ENCODE results near the gene DLL1.
A peak's percentile ranks its signal among the peaks of the same experiment; 100 is the strongest.

The DLL1 gene

DNA sequence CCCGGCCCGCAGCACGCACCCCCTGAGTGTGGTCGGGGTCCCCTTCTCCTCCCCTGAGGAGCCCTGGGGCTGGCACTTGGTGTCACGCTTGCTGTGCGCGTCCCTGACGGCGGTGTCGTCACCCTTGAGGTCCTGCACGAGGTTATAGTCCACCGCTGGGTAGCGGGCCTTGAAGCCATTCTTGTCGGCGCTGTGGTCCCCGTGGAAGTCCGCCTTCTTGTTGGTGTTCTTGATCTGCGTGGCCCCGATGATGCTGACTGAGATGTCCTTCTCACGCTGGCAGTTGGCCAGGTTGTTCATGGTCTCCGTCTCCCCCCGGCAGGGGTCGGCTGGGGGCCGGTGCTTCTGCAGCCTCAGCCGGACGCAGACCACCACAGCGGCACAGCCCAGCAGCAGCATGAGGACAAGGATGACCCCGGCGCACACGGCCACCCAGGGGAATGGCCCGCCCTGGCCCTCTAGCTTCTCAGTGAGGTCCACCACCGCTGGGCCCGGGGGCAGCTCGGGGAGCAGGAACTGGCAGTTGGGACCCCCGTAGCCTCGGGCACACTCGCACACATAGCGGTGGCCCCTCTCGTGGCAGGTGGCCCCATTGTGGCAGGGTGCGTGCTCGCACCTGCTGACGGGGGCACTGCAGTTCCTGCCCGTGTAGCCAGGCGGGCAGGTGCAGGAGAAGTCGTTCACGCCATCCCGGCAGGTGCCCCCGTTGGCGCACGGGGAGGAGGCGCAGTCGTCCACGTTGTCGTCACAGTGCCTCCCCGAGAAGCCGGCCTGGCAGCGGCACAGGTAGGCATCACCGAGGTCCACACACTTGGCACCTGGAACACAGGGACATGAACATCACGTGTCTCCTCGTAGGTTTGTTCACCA is 7.4 kb downstream of the DLL1 start:
- Histone ChIP-seq H4K91ac (ENCODE audit: low read depth, low read length, poor library complexity) (no peak overlapping the region), H3K4ac (ENCODE audit: low read length) (no peak overlapping the region), H3K4me3 (ENCODE audit: low read length in 2 of 2) (no peak overlapping the region), H3K4me2 (ENCODE audit: insufficient read depth, low read length, poor library complexity, severe bottlenecking) (no peak overlapping the region), H2BK5ac (ENCODE audit: low read length) (no peak overlapping the region), H3K14ac (ENCODE audit: low read length) (no peak overlapping the region), H3K9ac (ENCODE audit: low read depth, low read length, poor library complexity) (no peak overlapping the region), H2BK15ac (ENCODE audit: low read length) (no peak overlapping the region), H3K36me3 (replicated peaks in 1 of 2; ENCODE audit: control insufficient read depth in 2 of 2, insufficient read depth in 2 of 2, low read length in 2 of 2) (peaks cover 52 to 62% of the 10 kb centered on the region in 2 donors), H3K18ac (ENCODE audit: low read length) (peak overlapping the region; percentile 15), H3K23ac (ENCODE audit: low read depth, low read length, poor library complexity) (peak overlapping the region; percentile 56), H3K79me1 (ENCODE audit: low read depth, low read length) (peaks cover 18% of the 10 kb centered on the region), H4K8ac (ENCODE audit: low read depth, low read length) (no peak overlapping the region), H3K27me3 (ENCODE audit: control insufficient read depth in 3 of 3, insufficient read depth in 3 of 3, low read depth in 1 of 3, low read length in 3 of 3) (peaks cover 0 to 7% (median 0%) of the 10 kb centered on the region in 3 experiments), H2BK120ac (ENCODE audit: low read depth, low read length) (no peak overlapping the region), H3K4me1 (ENCODE audit: control insufficient read depth in 2 of 2, insufficient read depth in 1 of 2, low read depth in 1 of 2, low read length in 2 of 2) (peaks cover 22 to 30% of the 10 kb centered on the region in 2 donors), H3K27ac (replicated peaks; ENCODE audit: low read length) (no peak overlapping the region), H3K9me3 (replicated peaks in 1 of 2; ENCODE audit: control insufficient read depth in 2 of 2, insufficient read depth in 1 of 2, low read depth in 1 of 2, low read length in 2 of 2) (peaks cover 0 to 2% of the 10 kb centered on the region in 2 donors), H2AFZ (ENCODE audit: low read length) (no peak overlapping the region), H2BK12ac (ENCODE audit: low read length) (no peak overlapping the region), H2AK5ac (ENCODE audit: low read depth, low read length) (no peak overlapping the region)
- DNase-seq (ENCODE audit: low spot score) = no peak
- WGBS, 2 donors (ENCODE audit: extremely low coverage in 2 of 2, insufficient read length in 2 of 2, insufficient replicate concordance in 1 of 2) = no CpG with 5 or more reads among the region's 60 CpGs

DNA sequence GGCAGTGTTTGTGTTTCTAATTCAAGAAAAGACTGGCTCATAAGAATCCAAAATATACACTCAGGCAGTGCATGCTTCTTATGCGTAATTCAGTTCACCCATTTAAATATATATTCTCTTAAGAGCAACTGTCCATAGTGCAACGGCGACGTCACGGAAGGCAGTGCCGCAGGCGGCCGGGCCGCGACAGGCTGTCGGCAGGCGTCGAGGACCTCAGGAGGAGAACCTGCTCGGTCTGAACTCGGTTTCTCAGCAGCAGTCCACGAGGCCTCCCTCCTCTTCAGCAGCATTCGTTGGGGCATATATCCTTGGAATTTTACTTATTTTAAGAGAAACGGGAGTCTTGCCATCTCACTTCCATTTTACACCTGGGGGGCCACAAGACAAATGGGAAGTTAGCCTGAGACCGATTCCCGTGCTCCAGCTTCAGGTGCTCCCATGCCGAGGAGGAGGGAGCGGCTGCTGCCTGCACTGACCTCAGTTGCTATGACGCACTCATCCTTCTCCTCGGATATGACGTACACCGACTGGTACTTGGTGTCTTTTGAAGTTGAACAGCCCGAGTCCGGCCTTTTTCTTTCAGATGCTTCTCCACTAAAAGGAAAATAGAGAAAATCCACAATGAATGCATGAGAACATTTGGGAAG is 8.2 kb downstream of the DLL1 start:
- no CpG with 5 or more reads among the region's 28 CpGs for WGBS, 2 donors (ENCODE audit: extremely low coverage in 2 of 2, insufficient read length in 2 of 2, insufficient replicate concordance in 1 of 2)

DNA sequence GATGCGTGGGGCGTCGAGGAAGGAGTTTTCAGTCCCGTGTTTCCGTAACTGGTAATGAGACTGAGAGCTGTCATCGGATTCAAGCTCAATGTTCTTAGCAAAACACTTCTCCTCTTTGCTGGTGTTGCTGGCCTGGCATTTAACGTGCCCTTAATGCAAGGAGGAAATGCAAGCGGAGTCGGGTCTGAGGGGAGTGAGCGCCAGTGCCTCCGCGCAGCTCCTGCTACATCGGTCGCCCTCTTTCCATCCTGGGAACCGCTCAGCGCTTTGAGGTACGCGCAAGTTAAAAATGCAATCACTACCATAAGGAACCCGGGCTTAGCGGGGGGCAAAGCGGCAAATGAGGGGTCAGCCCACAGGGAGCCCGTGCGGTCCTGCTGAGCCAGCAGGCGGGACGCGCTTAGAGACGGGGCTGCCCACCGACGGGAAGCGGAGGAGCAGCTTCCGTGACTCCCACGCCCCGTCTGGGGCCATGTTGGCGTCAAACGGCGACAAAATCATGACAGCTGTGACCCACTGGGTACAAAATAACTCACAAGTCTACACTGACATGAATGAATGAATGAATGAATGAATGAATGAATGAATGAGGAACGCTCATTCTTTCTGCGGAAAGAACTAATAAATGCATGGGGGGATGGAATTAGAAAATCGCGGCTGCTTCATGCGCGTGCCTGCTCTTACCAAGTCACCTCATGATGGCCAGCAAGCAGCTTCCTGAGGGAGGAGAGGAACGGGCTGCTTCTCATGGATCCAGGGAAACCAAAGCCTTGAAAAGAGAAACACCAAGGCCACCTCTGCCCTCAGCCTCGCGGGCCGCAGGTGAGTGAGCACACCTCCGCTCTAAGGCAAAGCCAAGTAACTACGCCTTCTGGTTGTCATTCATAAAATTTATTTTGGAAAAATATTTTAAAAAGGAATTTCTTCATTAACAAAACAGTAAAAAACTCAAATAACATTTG is 9.3 kb downstream of the DLL1 start:
- peaks cover 8 to 15% of the 10 kb centered on the region in 2 donors for H3K4me1 ChIP-seq (ENCODE audit: control insufficient read depth in 2 of 2, insufficient read depth in 1 of 2, low read depth in 1 of 2, low read length in 2 of 2)
- no peak overlapping the region for H2BK12ac ChIP-seq (ENCODE audit: low read length)
- H3K36me3 ChIP-seq (replicated peaks in 1 of 2; ENCODE audit: control insufficient read depth in 2 of 2, insufficient read depth in 2 of 2, low read length in 2 of 2) = peaks cover 40 to 47% of the 10 kb centered on the region in 2 donors
- H3K14ac ChIP-seq (ENCODE audit: low read length) = peak overlapping the region; percentile 64
- no peak overlapping the region for H3K4me2 ChIP-seq (ENCODE audit: insufficient read depth, low read length, poor library complexity, severe bottlenecking)
- H2AK5ac ChIP-seq (ENCODE audit: low read depth, low read length) = no peak overlapping the region
- no peak overlapping the region for H2BK15ac ChIP-seq (ENCODE audit: low read length)
- no peak overlapping the region for H4K8ac ChIP-seq (ENCODE audit: low read depth, low read length)
- H3K4ac ChIP-seq (ENCODE audit: low read length) = no peak overlapping the region
- H4K91ac ChIP-seq (ENCODE audit: low read depth, low read length, poor library complexity) = no peak overlapping the region
- H3K4me3 ChIP-seq (ENCODE audit: low read length in 2 of 2) = no peak overlapping the region
- H2BK120ac ChIP-seq (ENCODE audit: low read depth, low read length) = no peak overlapping the region
- peaks cover 15% of the 10 kb centered on the region for H3K79me1 ChIP-seq (ENCODE audit: low read depth, low read length)
- no peak for DNase-seq (ENCODE audit: low spot score)
- H3K27ac ChIP-seq (replicated peaks; ENCODE audit: low read length) = peak overlapping the region; percentile 13
- H3K18ac ChIP-seq (ENCODE audit: low read length) = peak overlapping the region; percentile 41
- WGBS, 2 donors (ENCODE audit: extremely low coverage in 2 of 2, insufficient read length in 2 of 2, insufficient replicate concordance in 1 of 2) = no CpG with 5 or more reads among the region's 48 CpGs
- peak overlapping the region; percentile 60 for H3K9ac ChIP-seq (ENCODE audit: low read depth, low read length, poor library complexity)
- H3K23ac ChIP-seq (ENCODE audit: low read depth, low read length, poor library complexity) = peak overlapping the region; percentile 6
- H2AFZ ChIP-seq (ENCODE audit: low read length) = no peak overlapping the region
- no peaks in the 10 kb centered on the region for H3K27me3 ChIP-seq (ENCODE audit: control insufficient read depth in 3 of 3, insufficient read depth in 3 of 3, low read depth in 1 of 3, low read length in 3 of 3)
- H3K9me3 ChIP-seq (replicated peaks in 1 of 2; ENCODE audit: control insufficient read depth in 2 of 2, insufficient read depth in 1 of 2, low read depth in 1 of 2, low read length in 2 of 2) = no peaks in the 10 kb centered on the region
- peak overlapping the region; percentile 46 for H2BK5ac ChIP-seq (ENCODE audit: low read length)

More for the DNA sequence above, 8.2 kb downstream of the DLL1 start:
- Histone ChIP-seq H2BK5ac (ENCODE audit: low read length) (no peak overlapping the region), H3K4me2 (ENCODE audit: insufficient read depth, low read length, poor library complexity, severe bottlenecking) (no peak overlapping the region), H3K27ac (replicated peaks; ENCODE audit: low read length) (no peak overlapping the region), H3K9me3 (replicated peaks in 1 of 2; ENCODE audit: control insufficient read depth in 2 of 2, insufficient read depth in 1 of 2, low read depth in 1 of 2, low read length in 2 of 2) (no peaks in the 10 kb centered on the region), H3K14ac (ENCODE audit: low read length) (no peak overlapping the region), H3K9ac (ENCODE audit: low read depth, low read length, poor library complexity) (no peak overlapping the region), H3K4me3 (ENCODE audit: low read length in 2 of 2) (no peak overlapping the region), H2BK120ac (ENCODE audit: low read depth, low read length) (no peak overlapping the region), H3K36me3 (replicated peaks in 1 of 2; ENCODE audit: control insufficient read depth in 2 of 2, insufficient read depth in 2 of 2, low read length in 2 of 2) (peaks cover 44 to 54% of the 10 kb centered on the region in 2 donors), H3K4me1 (ENCODE audit: control insufficient read depth in 2 of 2, insufficient read depth in 1 of 2, low read depth in 1 of 2, low read length in 2 of 2) (peaks cover 14 to 23% of the 10 kb centered on the region in 2 donors), H4K8ac (ENCODE audit: low read depth, low read length) (no peak overlapping the region), H3K27me3 (ENCODE audit: control insufficient read depth in 3 of 3, insufficient read depth in 3 of 3, low read depth in 1 of 3, low read length in 3 of 3) (no peaks in the 10 kb centered on the region), H2AFZ (ENCODE audit: low read length) (no peak overlapping the region), H3K4ac (ENCODE audit: low read length) (no peak overlapping the region), H3K18ac (ENCODE audit: low read length) (no peak overlapping the region), H2BK15ac (ENCODE audit: low read length) (no peak overlapping the region), H3K79me1 (ENCODE audit: low read depth, low read length) (peaks cover 15% of the 10 kb centered on the region), H2AK5ac (ENCODE audit: low read depth, low read length) (no peak overlapping the region), H2BK12ac (ENCODE audit: low read length) (no peak overlapping the region), H3K23ac (ENCODE audit: low read depth, low read length, poor library complexity) (no peak overlapping the region), H4K91ac (ENCODE audit: low read depth, low read length, poor library complexity) (no peak overlapping the region)
- DNase-seq (ENCODE audit: low spot score) = no peak
